Body of pancreas (tissue), 4 donors: ENCODE data around the gene ZNF10.

Experiments used
- POLR2A ChIP-seq, 3 donors: fragments of 450-650 bp; IDR thresholded peaks; one replicate each; pipeline ENCODE4 v1.6.1; 2016; ENCODE audit warnings: antibody characterized with exemption in 3 of 3, mild to moderate bottlenecking in 2 of 3
- TF ChIP-seq, protein P1 (sequence below), 7 experiments: fragments of 450-650 bp in 4 of 7; fragments of 200-600 bp in 3 of 7; sonication (generic) in 3 of 7; IDR thresholded peaks; one replicate each; pipeline ENCODE4 v1.5.1; 2016 to 2019; ENCODE audit warnings: antibody characterized with exemption in 7 of 7

DNA sequence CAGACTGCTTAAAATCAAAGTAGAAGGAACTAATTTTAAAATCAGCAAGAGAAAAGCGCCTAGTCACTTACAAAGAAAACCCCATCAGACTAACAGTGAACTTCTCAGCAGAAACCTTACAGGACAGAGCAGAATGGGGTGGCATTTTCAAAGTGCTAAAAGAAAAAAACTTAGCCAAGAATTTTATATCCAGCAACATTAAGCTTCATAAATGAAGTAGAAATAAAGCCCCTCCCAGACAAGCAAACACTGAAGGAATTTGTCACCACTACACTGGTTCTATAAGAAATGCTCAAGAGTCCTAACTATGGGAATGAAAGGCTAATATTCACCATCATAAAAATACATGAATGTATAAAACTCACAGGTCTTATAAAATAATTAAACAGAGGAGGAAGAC lies 44.5 kb downstream of the ZNF10 start:
- TF ChIP-seq POLR2A (IDR thresholded peaks at IDR 0.05), result no peak
- TF ChIP-seq, protein P1, sequence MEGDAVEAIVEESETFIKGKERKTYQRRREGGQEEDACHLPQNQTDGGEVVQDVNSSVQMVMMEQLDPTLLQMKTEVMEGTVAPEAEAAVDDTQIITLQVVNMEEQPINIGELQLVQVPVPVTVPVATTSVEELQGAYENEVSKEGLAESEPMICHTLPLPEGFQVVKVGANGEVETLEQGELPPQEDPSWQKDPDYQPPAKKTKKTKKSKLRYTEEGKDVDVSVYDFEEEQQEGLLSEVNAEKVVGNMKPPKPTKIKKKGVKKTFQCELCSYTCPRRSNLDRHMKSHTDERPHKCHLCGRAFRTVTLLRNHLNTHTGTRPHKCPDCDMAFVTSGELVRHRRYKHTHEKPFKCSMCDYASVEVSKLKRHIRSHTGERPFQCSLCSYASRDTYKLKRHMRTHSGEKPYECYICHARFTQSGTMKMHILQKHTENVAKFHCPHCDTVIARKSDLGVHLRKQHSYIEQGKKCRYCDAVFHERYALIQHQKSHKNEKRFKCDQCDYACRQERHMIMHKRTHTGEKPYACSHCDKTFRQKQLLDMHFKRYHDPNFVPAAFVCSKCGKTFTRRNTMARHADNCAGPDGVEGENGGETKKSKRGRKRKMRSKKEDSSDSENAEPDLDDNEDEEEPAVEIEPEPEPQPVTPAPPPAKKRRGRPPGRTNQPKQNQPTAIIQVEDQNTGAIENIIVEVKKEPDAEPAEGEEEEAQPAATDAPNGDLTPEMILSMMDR (IDR thresholded peaks at IDR 0.05), result no peak
